NCI-H1930 (cell line): ENCODE results near the gene PASK.
"Not testable (repeated sequence)": the region's sequence is repeated elsewhere in the genome, so short reads cannot be mapped to it uniquely, and the experiment has no call there.

Experiments used
- DNase-seq, 2 experiments: peaks; one replicate each; lab custom pipeline; 2025; lab: John Stamatoyannopoulos, UW

PASK gene

DNA sequence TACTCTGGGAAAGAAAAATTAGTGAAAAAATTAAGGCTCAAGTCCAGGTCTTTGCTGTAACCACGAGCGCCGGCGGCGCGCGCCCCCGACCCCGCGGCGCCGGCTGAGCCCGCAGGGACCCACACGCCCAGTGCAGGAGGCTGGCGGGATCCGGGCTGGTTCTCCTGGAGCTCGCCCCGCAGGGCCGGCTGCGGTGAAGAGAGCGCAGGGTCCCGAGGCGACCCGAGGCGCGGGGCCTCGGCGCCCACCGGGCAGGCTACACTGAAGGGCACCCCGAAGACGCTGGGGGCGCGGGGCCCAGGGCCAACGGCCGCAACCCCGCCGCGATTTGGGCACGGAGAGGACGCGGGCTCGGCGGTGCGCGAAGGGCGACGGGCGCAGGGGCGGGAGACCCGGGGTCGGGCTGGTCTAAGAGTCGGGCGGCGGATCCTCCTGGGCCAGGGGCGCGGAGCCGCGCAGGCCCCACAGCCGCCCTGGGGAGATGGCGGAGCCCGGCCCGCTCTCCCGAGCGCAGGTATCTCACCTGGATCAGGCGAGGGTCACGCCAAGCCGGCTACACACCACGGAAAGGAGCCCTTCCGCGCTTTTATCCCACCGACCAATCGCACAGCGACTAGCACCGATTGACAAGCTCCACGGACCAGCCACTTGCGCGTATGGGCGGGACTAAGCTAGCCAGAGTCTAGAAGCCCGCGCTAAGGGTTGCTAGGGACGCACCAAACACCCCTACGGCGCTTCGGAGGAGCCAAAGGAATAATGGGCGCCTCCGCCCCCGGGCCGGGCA, at the start of gene PASK:
TSS of gene PASK (minus strand) at position 582 of the 784 bp plus-strand sequence. CDS start 6,440 bp downstream, outside the sequence.
- DNase-seq, result peak; percentile 91 to 93

- no peak for DNase-seq
Observed at GRCh38 chr2:241198381-241199279, 49.4 kb upstream of the PASK start.

DNA sequence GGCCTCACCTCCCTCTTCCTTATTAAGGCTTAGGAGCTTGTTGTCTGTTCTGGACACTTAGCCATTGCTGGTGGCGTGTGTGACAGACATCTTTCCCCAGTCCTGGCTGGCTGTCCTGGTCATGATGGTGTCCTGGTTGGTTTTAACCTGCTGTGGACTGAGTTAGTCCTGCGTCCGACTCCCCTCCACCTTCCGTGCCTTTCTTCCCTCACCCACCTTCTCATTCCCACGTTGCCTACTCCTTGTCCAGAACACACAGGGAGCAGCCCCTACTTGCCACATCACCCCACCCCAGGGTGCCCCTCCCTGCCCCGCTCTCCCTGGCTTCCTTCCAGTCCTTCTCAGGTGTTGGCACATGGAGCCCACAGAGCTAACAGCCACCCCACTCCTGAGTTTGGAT, 48.7 kb upstream of the PASK start:
- DNase-seq, result no peak

DNA sequence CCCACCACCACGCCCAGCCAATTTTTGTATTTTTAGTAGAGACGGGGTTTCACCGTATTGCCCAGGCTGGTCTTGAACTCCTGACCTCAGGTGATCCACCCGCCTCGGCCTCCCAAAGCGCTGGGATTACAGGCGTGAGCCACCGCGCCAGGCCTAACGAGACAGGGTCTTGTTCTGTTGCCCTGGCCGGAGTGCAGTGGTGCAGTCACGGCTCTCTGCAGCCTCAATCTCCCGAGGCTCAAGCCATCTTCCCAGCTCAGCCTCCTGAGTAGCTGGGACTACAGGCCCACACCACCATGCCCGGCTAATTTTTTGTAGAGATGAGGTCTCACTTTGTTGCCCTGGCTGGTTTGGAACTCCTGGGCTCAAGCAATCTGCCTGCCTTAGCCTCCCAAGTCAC, 48.0 kb upstream of the PASK start:
- DNase-seq, result not testable (repeated sequence)

DNA sequence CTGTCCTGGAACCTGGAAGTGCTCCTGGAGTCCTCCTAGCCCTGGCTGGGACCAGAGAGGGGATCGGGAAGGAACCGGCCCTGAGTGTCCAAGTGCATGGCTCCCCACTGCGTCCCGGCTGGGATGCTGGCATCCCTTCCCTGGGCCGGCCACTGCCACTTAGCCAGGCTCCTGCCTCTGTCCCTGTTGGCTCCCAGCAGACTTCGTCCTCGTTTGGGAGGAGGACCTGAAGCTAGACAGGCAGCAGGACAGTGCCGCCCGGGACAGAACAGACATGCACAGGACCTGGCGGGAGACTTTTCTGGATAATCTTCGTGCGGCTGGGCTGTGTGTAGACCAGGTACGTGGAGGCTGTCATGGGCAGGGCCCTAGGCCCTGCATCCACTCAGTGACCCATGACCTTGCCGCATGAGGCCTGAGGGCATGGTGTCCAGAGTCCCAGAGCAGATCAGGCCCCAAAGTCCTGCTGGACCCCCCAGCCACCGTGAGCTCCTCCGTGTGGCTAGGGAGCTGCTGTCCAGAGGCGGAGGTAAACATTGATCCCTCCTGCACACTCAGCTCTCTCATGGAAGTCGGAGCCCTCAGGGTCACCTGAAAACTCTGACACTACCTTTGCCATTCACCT, 46.3 kb upstream of the PASK start:
- no peak for DNase-seq

DNA sequence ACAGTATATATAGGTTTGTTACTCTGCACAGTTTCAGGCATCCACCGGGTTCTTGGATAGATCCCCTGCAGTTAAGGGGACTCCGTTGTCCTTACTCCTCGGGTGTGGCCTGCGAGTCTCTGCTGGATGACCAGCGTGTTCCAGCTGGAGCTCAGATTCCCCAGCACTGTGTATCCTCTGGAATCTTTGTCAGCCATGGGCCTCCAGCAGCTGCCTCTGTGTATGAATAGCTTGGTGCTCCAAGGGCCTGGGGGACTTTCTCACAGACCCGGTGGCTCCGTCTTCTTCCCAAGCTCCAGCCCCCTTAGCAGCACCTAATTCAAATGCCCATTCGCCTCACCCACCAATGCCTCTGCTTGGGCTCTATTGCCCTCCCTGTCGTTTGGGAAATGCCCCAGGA, 45.5 kb upstream of the PASK start:
- no peak for DNase-seq

DNA sequence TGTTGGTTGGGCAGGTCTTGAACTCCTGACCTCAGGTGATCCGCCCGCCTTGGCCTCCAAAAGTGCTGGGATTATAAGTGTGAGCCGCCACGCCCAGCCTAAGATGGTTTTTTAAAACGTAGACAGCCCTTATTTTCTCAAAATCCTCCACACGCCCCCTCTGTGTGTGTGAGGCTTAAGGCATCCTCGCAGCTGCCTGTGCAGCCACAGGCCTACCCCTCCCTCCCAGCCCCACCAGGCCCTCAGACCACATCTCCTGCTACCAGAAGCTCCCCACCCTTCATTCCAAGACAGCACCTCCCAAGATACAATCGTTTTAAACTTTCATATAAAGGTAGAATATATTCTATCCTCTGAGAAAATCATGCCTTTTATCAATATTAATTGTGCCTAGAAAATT, 44.0 kb upstream of the PASK start:
- no peak for DNase-seq

DNA sequence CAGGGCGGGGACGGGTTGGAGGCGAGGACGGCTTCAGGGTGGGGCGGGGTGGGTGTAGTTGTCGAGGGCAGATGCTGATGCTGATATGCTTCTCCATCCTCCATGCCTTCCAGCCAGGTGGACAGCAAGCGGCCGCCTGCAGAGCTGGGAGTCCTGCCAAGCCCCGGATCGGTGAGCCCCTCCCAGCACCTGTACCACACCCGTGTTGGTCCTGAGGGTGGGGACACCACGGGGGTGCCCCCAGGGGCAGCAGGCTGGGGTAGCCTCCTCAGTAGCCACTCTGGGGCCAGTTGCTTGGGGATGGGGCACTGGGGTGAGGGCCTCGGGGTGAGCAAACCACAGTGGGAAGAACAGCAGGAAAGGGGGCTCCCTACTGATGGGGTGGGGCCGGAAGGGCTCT, 41.8 kb upstream of the PASK start:
- DNase-seq, result no peak

DNA sequence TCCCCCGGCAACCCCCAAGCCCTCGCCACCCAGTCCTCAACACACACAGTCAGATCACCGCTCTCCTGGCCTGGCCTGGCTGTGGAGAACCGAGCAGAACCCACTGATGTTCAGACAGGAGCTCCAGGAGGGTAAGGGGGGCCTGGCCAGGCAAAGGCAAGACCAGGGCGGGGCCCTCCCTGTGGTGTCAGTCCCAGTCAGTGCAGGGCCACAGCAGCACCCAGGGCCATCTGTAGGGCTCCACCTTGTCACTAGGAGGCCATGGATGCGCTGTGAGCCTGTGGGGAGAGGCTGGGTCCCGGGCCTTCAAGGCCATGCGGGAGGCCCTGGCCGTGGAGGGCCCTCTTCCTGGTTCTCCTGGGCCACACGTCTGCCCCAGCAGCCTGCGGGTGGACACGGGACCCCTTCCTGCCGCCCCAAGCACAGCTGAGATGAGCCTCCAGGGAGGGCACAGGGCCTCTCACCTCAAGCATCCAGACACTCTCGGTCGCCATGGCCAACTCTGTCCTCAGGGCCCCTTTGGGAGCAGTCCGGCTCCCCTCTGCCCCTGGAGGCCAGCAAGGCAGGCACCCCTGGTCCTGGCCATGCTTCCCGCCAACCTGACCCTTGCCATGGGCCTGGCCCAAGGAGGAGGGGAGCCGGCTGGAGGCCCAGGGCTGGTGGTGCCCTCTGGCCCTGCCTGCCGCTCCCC, 41.2 kb upstream of the PASK start:
- DNase-seq, result no peak

GRCh38 chr2:241189856-241190201, 40.6 kb upstream of the PASK start:
- no peak for DNase-seq

- DNase-seq, result no peak
Observed at GRCh38 chr2:241189093-241189855, 40.0 kb upstream of the PASK start.

- no peak for DNase-seq
Observed at GRCh38 chr2:241188361-241189092, 39.3 kb upstream of the PASK start, which contains the start of gene ANO7. TSS of gene ANO7 (plus strand) at chr2:241188677. CDS start at chr2:241190064, 1,387 bp downstream.

GRCh38 chr2:241187918-241188234, 38.6 kb upstream of the PASK start:
- no peak for DNase-seq

DNA sequence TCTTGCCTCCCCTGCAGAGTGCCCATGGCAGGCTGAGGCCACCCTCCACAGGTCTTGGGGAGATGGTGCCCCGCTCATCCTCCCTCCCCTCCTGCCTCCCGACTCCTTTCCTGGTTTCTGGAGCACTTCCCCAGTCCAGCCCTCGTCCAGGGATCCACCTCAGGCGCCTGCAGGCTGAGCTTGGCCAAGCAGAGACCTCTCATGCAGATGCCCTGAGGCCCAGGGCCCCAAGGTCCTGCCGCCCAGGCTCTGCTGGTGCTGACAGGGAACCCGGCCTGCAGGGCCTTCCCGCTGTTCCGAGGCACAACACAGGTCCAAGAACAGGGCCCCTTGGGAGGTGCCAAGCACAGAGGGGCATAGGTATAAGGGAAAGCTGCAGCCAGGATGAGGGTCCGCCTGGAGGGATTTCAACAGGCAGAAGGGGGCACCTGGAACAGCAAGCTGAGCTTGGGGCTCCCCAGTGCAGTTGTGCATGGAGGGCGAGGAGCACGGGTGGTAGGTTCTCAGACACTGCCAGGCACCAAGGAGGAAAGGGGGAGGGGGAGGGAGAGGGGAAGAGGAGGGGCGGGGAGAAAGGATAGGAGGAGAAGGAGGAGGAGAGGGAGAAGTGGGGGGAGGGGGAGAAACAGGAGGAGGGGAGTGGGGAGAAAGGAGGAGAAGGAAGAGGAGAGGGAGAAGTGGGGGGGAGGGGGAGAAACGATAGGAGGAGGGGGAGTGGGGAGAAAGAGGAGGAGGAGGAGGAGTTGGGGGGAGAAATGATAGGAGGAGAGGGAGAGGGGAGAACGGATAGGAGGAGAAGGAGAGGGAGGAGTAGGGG, 38.0 kb upstream of the PASK start:
- no peak for DNase-seq

DNA sequence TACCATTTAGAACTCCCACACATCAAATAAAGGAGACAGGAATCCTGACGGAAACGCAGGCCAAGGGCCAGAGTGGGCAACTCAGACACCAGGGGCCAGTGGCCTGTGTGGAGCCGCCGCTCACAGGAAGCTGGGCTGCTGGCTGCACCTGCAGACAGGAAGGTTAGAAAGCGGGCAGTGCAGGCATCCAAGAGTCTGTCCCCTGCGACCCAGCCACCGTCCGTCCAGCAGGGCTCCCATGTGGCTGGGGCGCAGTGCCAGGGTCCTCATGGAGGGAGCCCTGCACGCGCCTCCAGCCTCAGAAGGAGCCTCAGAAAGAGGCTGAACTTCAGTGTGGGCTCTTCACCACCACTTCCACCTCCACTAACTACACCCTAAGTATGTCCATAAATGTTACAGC, 36.7 kb upstream of the PASK start:
- no peak for DNase-seq

DNA sequence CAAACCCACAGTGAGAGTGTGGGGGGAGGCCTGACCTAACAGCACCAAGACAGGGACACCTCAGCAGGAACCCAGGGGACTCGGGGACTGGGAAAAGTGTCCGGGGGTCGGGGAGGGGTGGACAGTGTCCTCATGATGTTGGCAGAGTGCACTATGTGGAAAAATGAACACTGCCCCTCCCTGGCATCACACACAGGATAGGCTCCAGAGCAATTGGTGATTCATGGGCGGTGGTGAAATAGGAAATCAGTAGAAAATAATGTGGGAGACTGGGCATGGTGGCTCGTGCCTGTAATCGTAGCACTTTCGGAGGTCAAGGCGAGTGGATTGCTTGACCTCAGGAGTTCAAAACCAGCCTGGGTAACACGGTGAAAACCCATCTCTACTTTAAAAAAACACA, 35.6 kb upstream of the PASK start:
- no peak for DNase-seq

DNA sequence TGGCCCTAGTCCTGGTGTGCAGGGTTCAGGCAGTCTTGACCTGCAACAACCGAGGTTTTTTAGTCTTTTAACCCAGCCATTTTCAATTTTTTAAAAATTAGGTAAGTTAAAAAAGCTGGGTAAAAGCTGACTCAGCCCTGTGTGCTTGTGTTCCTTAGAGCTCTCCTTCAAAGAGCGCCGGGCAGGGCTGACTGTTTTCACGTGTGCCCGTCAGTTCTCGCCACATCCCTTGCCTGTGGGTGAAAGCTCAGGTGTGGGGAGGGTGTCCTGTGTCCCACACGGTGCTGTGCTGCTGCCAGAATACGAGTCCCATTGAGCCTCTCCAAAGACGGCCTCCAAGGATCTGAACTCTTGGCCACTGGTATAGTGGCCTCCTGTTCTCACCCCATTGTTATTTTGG, 33.9 kb upstream of the PASK start:
- no peak for DNase-seq

GRCh38 chr2:241182531-241183133, 33.4 kb upstream of the PASK start:
- no peak for DNase-seq

GRCh38 chr2:241182126-241182525, 32.9 kb upstream of the PASK start:
- DNase-seq, result no peak
